Right cardiac atrium (tissue), 5 donors: ENCODE results near the gene MAPK8IP2. TPM values are rescaled to one million over a fixed set of nuclear protein-coding genes. Genes with fewer than 3 reads are reported as not detected.

Experiments
- ATAC-seq, 2 donors: fragments of 200-7000 bp; cut with Tn5 transposase; one replicate each; pipeline versions ENCODE4 v1.8.0 to v1.9.1; 2020; ENCODE audit warnings: moderate library complexity in 2 of 2, mild to moderate bottlenecking in 1 of 2
- DNase-seq, 3 donors: peaks; one replicate each; pipeline ENCODE4 v3.0.0-alpha.2; 2020
- H3K27ac ChIP-seq: one replicate; pipeline ENCODE4 v1.5.1; 2013; ENCODE audit warnings: mild to moderate bottlenecking, low read length, control low read depth, moderate library complexity
- H3K27me3 ChIP-seq: one replicate; pipeline ENCODE4 v1.6.1; 2013; ENCODE audit not compliant: control insufficient read depth, insufficient read depth
- H3K4me1 ChIP-seq: one replicate; pipeline ENCODE4 v1.6.1; 2013; ENCODE audit warnings: low read length; ENCODE audit not compliant: control insufficient read depth, insufficient read depth
- H3K4me3 ChIP-seq: one replicate; pipeline ENCODE4 v1.5.1; 2013; ENCODE audit warnings: low read length, control low read depth
- H3K9me3 ChIP-seq: one replicate; pipeline ENCODE4 v1.6.1; 2013; ENCODE audit warnings: low read length; ENCODE audit not compliant: control insufficient read depth
- WGBS: extraction: QIAGEN DNeasy Blood & Tissue Kit; methylation state at CpG from one replicate; pipeline ENCODE4 v1.1.7; 2013; 5-methylcytosine and 5-hydroxymethylcytosine counted together
- intact Hi-C, 4 donors: fragments of 100-400 bp; cut with DNase I; formaldehyde crosslinking; loops; one replicate each; pipeline versions ENCODE4 v1.11.0 to v1.14.0; 2022 to 2023
- polyA plus RNA-seq: library from polyadenylated mRNA; stranded (reverse); fragments of 200-250 nt; gene quantifications from one replicate; pipeline ENCODE4 v1.2.3, GENCODE V29; 2013
- total RNA-seq, 4 donors: library from RNA; stranded (reverse); fragmentation: NEBNext Ultra II Directional; extraction: Animal tissue kit (Norgen Biotek cat#: 25700); gene quantifications; one replicate each; pipeline ENCODE4 v1.2.1, GENCODE V29; 2021
- donor health status: healthy with polysubstance abuse.
- donor health status: DM: no; HTN: yes; CAD: no.
- donor health status: DM: no; HTN: no; CAD: no.
- donor health status: DM: no; HTN: yes; CAD: no; lungs with severe emphysema.
- donor health status: DM: yes; HTN: yes; CAD: no.

The MAPK8IP2 gene
- total and polyA plus RNA-seq, 5 donors = 0.28 to 0.57 (median 0.39) TPM

GRCh38 chr22:50567721-50568252 lies 32.8 kb upstream of the MAPK8IP2 start:
- no peak overlapping the region for H3K4me3 ChIP-seq
- no peaks in the 10 kb centered on the region for H3K9me3 ChIP-seq
- no peak for ATAC-seq
- intact Hi-C loops = no loop called here
- no peak for DNase-seq
- peaks cover 3% of the 10 kb centered on the region for H3K4me1 ChIP-seq
- H3K27ac ChIP-seq = no peak overlapping the region
- no peaks in the 10 kb centered on the region for H3K27me3 ChIP-seq
- 92% methylated on average over 7 of the region's 7 CpGs for WGBS

- intact Hi-C loops = no loop called here
- peak in 2 of 3 donors; percentile 14 to 49 for DNase-seq
- Histone ChIP-seq H3K4me1 (peaks cover under 1% of the 10 kb centered on the region), H3K27me3 (no peaks in the 10 kb centered on the region), H3K27ac (no peak overlapping the region), H3K4me3 (no peak overlapping the region), H3K9me3 (no peaks in the 10 kb centered on the region)
- no peak for ATAC-seq
- 77% methylated on average over 7 of the region's 7 CpGs for WGBS
These were observed 32.0 kb upstream of the MAPK8IP2 start for GRCh38 chr22:50568626-50569025.

- DNase-seq (peak in 2 of 3 donors; percentile 25 to 55), ATAC-seq (no peak)
- 82% methylated on average over 8 of the region's 8 CpGs for WGBS
- intact Hi-C loops = no loop called here
- Histone ChIP-seq H3K9me3 (no peaks in the 10 kb centered on the region), H3K27me3 (no peaks in the 10 kb centered on the region), H3K4me3 (no peak overlapping the region), H3K4me1 (no peaks in the 10 kb centered on the region), H3K27ac (no peak overlapping the region)
These were observed 31.5 kb upstream of the MAPK8IP2 start for GRCh38 chr22:50569041-50569459.

- no peak overlapping the region for H3K27ac ChIP-seq
- ATAC-seq (peak in 1 of 2 donors; percentile 4), DNase-seq (peak in 2 of 3 donors; percentile 31 to 39)
- WGBS = 91% methylated on average over 13 of the region's 13 CpGs
- no peaks in the 10 kb centered on the region for H3K27me3 ChIP-seq
- intact Hi-C loops = no loop called here
- H3K9me3 ChIP-seq = no peaks in the 10 kb centered on the region
- no peaks in the 10 kb centered on the region for H3K4me1 ChIP-seq
- H3K4me3 ChIP-seq = no peak overlapping the region
These were observed 30.6 kb upstream of the MAPK8IP2 start for GRCh38 chr22:50569896-50570535.

- peak in 2 of 3 donors; percentile 31 to 40 for DNase-seq
- 94% methylated on average over 12 of the region's 12 CpGs for WGBS
- H3K27ac ChIP-seq = no peak overlapping the region
These were observed 29.7 kb upstream of the MAPK8IP2 start for GRCh38 chr22:50570861-50571260.

GRCh38 chr22:50571264-50572175 lies 29.1 kb upstream of the MAPK8IP2 start:
- ATAC-seq = no peak
- DNase-seq = peak in 2 of 3 donors; percentile 50 to 55
- no peaks in the 10 kb centered on the region for H3K9me3 ChIP-seq
- no peak overlapping the region for H3K4me3 ChIP-seq
- no peak overlapping the region for H3K27ac ChIP-seq
- intact Hi-C loops = no loop called here
- H3K4me1 ChIP-seq = no peaks in the 10 kb centered on the region
- 82% methylated on average over 26 of the region's 26 CpGs for WGBS
- H3K27me3 ChIP-seq = no peaks in the 10 kb centered on the region

More at GRCh38 chr22:50570861-50571260, 29.7 kb upstream of the MAPK8IP2 start:
- H3K9me3 ChIP-seq = no peaks in the 10 kb centered on the region
- no peak for ATAC-seq
- no peaks in the 10 kb centered on the region for H3K27me3 ChIP-seq
- no peak overlapping the region for H3K4me3 ChIP-seq
- no peaks in the 10 kb centered on the region for H3K4me1 ChIP-seq
- intact Hi-C loops = no loop called here

GRCh38 chr22:50572965-50573364 lies 27.6 kb upstream of the MAPK8IP2 start:
- H3K27me3 ChIP-seq = no peaks in the 10 kb centered on the region
- H3K4me1 ChIP-seq = no peaks in the 10 kb centered on the region
- no peak for ATAC-seq
- H3K4me3 ChIP-seq = no peak overlapping the region
- no peaks in the 10 kb centered on the region for H3K9me3 ChIP-seq
- H3K27ac ChIP-seq = no peak overlapping the region
- intact Hi-C loops = no loop called here
- WGBS = 92% methylated on average over 11 of the region's 11 CpGs
- DNase-seq = peak in 2 of 3 donors; percentile 30 to 48

- no peaks in the 10 kb centered on the region for H3K4me1 ChIP-seq
- peak in 1 of 3 donors; percentile 31 for DNase-seq
- WGBS = 88% methylated on average over 26 of the region's 26 CpGs
These were observed 26.9 kb upstream of the MAPK8IP2 start for GRCh38 chr22:50573491-50574382.

GRCh38 chr22:50574383-50574755 lies 26.2 kb upstream of the MAPK8IP2 start:
- 89% methylated on average over 11 of the region's 11 CpGs for WGBS
- no peaks in the 10 kb centered on the region for H3K4me1 ChIP-seq
- DNase-seq = no peak
- no peak overlapping the region for H3K4me3 ChIP-seq
- no peak for ATAC-seq
- H3K9me3 ChIP-seq = no peaks in the 10 kb centered on the region
- intact Hi-C loops = no loop called here
- H3K27ac ChIP-seq = no peak overlapping the region
- no peaks in the 10 kb centered on the region for H3K27me3 ChIP-seq

More at GRCh38 chr22:50573491-50574382, 26.9 kb upstream of the MAPK8IP2 start:
- Histone ChIP-seq H3K27ac (no peak overlapping the region), H3K4me3 (no peak overlapping the region), H3K9me3 (no peaks in the 10 kb centered on the region), H3K27me3 (no peaks in the 10 kb centered on the region)
- ATAC-seq = no peak
- intact Hi-C loops = no loop called here

- no peaks in the 10 kb centered on the region for H3K9me3 ChIP-seq
- H3K4me1 ChIP-seq = no peaks in the 10 kb centered on the region
- WGBS = 78% methylated on average over 8 of the region's 8 CpGs
- no peaks in the 10 kb centered on the region for H3K27me3 ChIP-seq
- no peak overlapping the region for H3K27ac ChIP-seq
- ATAC-seq (no peak), DNase-seq (no peak)
- intact Hi-C loops = no loop called here
- no peak overlapping the region for H3K4me3 ChIP-seq
These were observed 25.1 kb upstream of the MAPK8IP2 start for GRCh38 chr22:50575426-50575941.
